Measurements from ENCODE around the gene KCNK3. TPM values are rescaled to one million over a fixed set of nuclear protein-coding genes. Genes with fewer than 3 reads are reported as not detected.

Gene KCNK3
- total RNA-seq, 2 experiments from 2014 or later: not detected

- Histone ChIP-seq H3K36me3 (ENCODE audit: insufficient read depth, low read length) (peaks cover 39% of the 10 kb centered on the region), H3K4me2 (ENCODE audit: low read length) (no peak overlapping the region), H3K9me2 (ENCODE audit: insufficient read depth, low read length) (no peaks in the 10 kb centered on the region), H4K20me1 (ENCODE audit: insufficient read depth, low read length) (no peaks in the 10 kb centered on the region), H3K9me3 (ENCODE audit: low read length) (no peaks in the 10 kb centered on the region), H3K79me2 (ENCODE audit: insufficient read depth, low read depth, low read length) (no peaks in the 10 kb centered on the region), H2AFZ (ENCODE audit: low read length) (no peak overlapping the region), H3K4me3 (ENCODE audit: low read depth, low read length, poor library complexity, severe bottlenecking) (no peak overlapping the region), H3K27ac (ENCODE audit: low read depth, low read length, poor library complexity, severe bottlenecking) (no peak overlapping the region), H3K4me1 (ENCODE audit: insufficient read depth, low read length, poor library complexity, severe bottlenecking) (no peaks in the 10 kb centered on the region)
- no peak for TF ChIP-seq EZH2phosphoT487 (IDR thresholded peaks at IDR 0.05; ENCODE audit: borderline replicate concordance, low read depth, low read length)
- TF ChIP-seq CTCF (conservative IDR thresholded peaks at IDR 0.05; ENCODE audit: low read length): no peak
- CTCF ChIA-PET (ENCODE audit: unreplicated experiment): no interaction called here
- no peak for DNase-seq (ENCODE audit: low spot score)
- BruUV-seq (replicated peaks): no TSS peak
- intact Hi-C loops (cut with micrococcal nuclease; ENCODE audit: unreplicated experiment): no loop called here
- POLR2A ChIA-PET: interaction anchor here (1.6 kb wide), 1 partner anchor 11 kb away, joined by 4 read pairs; no protein-coding TSS in a partner anchor
Measured at GRCh38 chr2:26776195-26776800, 83.8 kb downstream of the KCNK3 start.

GRCh38 chr2:26778098-26778497, 85.6 kb downstream of the KCNK3 start:
- no peak for DNase-seq (ENCODE audit: low spot score)
- Histone ChIP-seq H3K79me2 (ENCODE audit: insufficient read depth, low read depth, low read length) (no peaks in the 10 kb centered on the region), H3K4me1 (ENCODE audit: insufficient read depth, low read length, poor library complexity, severe bottlenecking) (no peaks in the 10 kb centered on the region), H3K9me2 (ENCODE audit: insufficient read depth, low read length) (no peaks in the 10 kb centered on the region), H4K20me1 (ENCODE audit: insufficient read depth, low read length) (no peaks in the 10 kb centered on the region), H3K36me3 (ENCODE audit: insufficient read depth, low read length) (peaks cover 43% of the 10 kb centered on the region), H2AFZ (ENCODE audit: low read length) (no peak overlapping the region), H3K4me3 (ENCODE audit: low read depth, low read length, poor library complexity, severe bottlenecking) (no peak overlapping the region), H3K4me2 (ENCODE audit: low read length) (no peak overlapping the region), H3K27ac (ENCODE audit: low read depth, low read length, poor library complexity, severe bottlenecking) (no peak overlapping the region), H3K9me3 (ENCODE audit: low read length) (no peaks in the 10 kb centered on the region)
- TF ChIP-seq CTCF (conservative IDR thresholded peaks at IDR 0.05; ENCODE audit: low read length) (no peak), EZH2phosphoT487 (IDR thresholded peaks at IDR 0.05; ENCODE audit: borderline replicate concordance, low read depth, low read length) (no peak)
- POLR2A ChIA-PET: no interaction called here
- no TSS peak for BruUV-seq (replicated peaks)
- intact Hi-C loops (cut with micrococcal nuclease; ENCODE audit: unreplicated experiment): no loop called here
- CTCF ChIA-PET (ENCODE audit: unreplicated experiment): no interaction called here

- H2AFZ ChIP-seq (ENCODE audit: low read length): no peak overlapping the region
- no peak for DNase-seq (ENCODE audit: low spot score)
- H3K4me2 ChIP-seq (ENCODE audit: low read length): no peak overlapping the region
- BruUV-seq (replicated peaks): no TSS peak
- H3K36me3 ChIP-seq (ENCODE audit: insufficient read depth, low read length): peaks cover 43% of the 10 kb centered on the region
- TF ChIP-seq CTCF (conservative IDR thresholded peaks at IDR 0.05; ENCODE audit: low read length) (no peak), EZH2phosphoT487 (IDR thresholded peaks at IDR 0.05; ENCODE audit: borderline replicate concordance, low read depth, low read length) (no peak)
- intact Hi-C loops (cut with micrococcal nuclease; ENCODE audit: unreplicated experiment): no loop called here
- H3K79me2 ChIP-seq (ENCODE audit: insufficient read depth, low read depth, low read length): no peaks in the 10 kb centered on the region
- no peak overlapping the region for H3K4me3 ChIP-seq (ENCODE audit: low read depth, low read length, poor library complexity, severe bottlenecking)
- ChIA-PET CTCF (ENCODE audit: unreplicated experiment) (interaction anchor here (0.5 kb wide), 1 partner anchor 45 kb away, joined by 5 read pairs; no protein-coding TSS in a partner anchor), POLR2A (no interaction called here)
- no peak overlapping the region for H3K27ac ChIP-seq (ENCODE audit: low read depth, low read length, poor library complexity, severe bottlenecking)
- no peaks in the 10 kb centered on the region for H3K4me1 ChIP-seq (ENCODE audit: insufficient read depth, low read length, poor library complexity, severe bottlenecking)
- no peaks in the 10 kb centered on the region for H3K9me2 ChIP-seq (ENCODE audit: insufficient read depth, low read length)
- H3K9me3 ChIP-seq (ENCODE audit: low read length): no peaks in the 10 kb centered on the region
- no peaks in the 10 kb centered on the region for H4K20me1 ChIP-seq (ENCODE audit: insufficient read depth, low read length)
Measured at GRCh38 chr2:26778507-26778906, 86.0 kb downstream of the KCNK3 start.
